Activated effector memory CD4-positive, alpha-beta T cell treated with Interleukin-2 at 50 U/mL for 16 hours (primary cell): ENCODE measurements around the gene LRRC63.
"Not testable (repeated sequence)": the region's sequence is repeated elsewhere in the genome, so short reads cannot be mapped to it uniquely, and the experiment has no call there.

Experiments
- DNase-seq: peaks from one replicate; pipeline ENCODE4 v3.0.0-alpha.2; 2020

LRRC63 gene

DNA sequence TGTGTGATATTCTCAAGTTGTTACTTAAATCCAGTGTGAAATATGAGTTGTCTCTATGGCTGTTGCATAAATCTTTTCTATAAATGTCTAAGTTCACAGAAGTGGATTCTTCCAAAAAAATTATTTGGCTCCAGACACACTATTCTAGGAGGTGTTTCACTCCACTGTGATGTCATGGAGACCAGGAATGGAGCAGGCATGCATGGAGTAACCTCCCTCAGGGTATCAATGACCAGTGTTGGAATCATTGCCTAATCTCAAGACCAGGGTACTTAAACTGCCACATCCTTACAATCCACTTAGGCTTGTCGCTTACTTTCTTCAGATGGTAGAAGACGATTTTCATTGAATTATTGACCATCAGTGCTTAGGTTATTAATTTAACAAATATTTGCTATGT, 55.4 kb downstream of the LRRC63 start:
- DNase-seq: no peak

DNA sequence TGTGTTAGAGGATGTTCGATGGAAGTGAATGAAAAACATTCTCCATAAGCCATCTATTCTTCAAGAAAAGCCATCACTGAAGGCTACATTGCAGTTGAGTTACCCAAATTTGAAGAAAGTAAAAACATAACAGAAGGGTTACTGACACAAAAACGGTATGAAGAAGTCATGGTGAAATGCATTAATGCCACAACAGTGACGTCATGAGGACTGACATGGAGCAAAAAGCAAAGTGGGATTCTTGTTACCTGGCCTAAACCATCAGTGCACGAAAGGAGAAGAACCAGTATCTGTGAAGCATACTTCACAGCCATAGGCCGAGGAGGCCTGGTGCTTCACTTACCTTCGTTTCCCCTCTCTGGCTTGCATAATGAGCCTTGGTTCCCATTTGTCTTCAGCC, 58.7 kb downstream of the LRRC63 start:
- DNase-seq: no peak

DNA sequence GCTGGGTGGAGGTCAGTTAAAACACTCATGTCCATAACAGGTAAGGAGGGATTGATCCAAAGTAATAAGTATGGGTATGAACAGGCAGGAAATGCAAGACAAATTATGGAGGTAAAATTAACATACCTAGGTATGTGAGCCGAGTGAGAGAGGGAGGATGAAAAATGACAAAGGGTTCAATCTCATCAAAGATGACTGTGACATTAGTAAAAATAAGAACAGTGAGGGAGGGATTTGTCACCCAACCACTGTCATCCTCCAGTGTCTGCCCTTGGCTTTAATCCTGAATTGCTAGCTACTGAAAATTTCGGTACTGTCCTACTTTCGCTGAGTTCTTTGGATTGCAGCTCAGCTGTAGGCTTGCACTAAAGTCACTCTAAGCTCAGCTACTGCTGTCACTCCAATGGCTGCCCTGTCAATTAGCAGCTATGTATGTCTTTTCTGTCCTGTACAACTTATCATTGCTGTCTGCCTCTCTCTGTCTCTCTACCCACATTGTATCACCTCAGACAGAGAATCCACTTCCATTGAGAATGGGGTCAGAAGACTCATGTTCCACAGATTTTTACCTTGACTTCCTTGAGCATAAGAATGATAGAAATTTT, 62.5 kb downstream of the LRRC63 start:
- no peak for DNase-seq

DNA sequence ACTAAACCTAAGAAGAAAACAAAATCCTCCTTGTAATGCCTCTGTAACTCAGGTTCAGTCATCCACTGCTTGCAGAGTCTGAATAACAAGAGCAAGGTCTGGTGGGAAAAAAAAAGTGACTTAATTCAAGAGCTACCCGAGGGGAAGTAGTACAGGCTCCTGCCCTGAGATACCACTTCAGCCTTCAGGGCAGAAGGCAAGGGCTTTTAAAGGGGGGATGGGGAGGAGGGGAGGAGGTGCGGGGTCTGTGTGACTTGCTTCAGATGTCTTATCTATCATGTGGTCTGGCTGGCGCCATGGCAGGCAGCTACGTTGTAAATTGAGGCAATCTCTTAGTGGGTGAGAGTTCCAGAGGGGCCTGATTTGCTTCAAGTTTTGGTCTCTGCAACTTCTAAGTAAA, 66.7 kb downstream of the LRRC63 start:
- DNase-seq: no peak

DNA sequence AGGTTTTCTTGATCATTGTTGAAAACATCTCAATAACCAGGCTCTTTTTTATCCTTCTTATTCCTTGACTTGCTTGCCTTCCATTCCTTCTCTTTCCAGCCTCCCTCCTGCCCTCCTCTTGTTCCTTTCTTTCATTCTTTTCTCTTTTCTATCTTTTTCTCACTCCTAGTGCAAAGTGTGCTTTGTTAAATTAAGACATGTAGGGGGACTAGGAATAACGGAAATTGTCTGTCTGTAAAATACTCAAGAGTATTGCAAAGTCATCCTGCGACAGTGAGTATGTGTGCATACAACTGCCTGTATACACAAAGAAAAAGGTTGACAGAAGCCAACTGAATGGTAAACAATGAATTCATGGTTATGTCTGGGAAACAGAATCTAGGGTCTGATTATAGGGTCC, 70.1 kb downstream of the LRRC63 start:
- no peak for DNase-seq

DNA sequence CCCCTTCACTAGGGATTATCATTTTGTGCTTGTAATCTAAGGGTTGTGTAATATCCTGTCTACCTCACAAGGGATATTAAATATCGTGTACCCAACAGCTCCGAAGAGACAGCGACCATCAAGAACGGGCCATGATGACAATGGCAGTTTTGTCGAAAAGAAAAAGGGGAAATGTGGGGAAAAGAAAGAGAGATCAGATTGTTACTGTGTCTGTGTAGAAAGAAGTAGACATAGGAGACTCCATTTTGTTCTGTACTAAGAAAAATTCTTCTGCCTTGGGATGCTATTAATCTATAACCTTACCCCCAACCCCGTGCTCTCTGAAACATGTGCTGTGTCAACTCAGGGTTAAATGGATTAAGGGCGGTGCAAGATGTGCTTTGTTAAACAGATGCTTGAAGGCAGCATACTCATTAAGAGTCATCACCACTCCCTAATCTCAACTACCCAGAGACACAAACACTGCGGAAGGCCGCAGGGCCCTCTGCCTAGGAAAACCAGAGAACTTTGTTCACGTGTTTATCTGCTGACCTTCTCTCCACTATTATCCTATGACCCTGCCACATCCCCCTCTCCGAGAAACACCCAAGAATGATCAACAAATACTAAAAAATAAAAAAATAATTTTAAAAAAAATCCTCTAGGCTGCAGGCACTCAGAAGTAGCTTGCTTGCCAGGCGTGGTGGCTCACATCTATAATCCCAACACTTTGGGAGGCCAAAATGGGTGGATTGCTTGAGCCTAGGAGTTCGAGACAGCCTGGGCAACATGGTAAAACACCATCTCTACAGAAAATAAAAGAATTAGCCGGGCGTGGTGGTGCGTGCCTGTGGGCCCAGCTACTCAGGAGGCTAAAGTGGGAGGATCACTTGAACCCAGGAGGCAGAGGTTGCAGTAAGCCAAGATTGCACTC, 72.4 kb downstream of the LRRC63 start:
- not testable (repeated sequence) for DNase-seq

DNA sequence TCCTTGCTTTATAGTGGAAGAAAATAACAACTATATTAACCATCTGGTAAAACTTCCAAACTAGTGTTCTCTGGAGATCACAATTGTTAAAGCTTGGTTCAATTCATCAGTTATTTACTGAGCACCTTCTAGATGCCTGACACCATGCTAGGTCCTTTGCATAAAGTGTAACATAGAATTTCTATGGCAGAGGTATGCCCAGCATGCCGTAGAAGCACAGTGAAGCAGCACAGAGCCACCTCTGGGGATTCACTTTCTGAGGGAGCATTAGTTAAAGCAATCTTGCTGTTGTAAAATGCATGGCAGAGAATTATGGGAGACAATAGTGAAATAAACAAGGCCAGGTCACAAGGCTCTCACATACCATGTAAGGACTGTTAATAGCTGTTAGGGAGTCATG, 75.2 kb downstream of the LRRC63 start:
- DNase-seq: no peak

DNA sequence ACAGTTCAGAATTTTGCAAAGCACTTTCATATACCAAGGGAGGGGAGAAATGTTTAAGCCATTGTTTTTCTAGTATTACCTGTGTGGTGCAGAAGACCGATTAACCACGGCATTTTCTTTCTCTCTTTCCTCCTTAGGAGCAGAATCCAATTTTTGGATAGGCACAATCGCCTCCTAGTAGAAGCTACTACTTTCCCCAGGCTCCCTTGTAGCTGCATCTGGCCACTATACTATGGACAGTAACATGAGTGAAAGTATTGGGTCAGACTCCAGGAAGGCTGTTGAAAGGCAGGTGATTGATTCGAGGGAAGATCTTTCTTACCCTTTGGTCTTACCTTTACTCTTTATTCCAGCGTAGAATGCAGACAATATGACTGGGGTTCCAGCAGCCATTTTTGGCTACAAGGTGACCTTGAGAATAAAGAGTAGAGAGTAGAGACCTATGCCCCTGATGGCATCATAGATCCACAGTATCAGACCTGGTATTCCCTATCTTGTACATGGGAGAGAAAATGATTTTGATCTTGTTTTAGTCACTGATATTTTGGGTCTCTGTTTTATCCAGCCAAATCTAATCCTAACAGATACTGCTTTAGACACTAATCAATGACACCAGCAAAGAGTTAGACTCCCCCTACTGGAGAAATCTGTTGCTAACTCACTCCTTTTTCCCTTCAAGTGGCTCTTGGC, 77.0 kb downstream of the LRRC63 start:
- no peak for DNase-seq

DNA sequence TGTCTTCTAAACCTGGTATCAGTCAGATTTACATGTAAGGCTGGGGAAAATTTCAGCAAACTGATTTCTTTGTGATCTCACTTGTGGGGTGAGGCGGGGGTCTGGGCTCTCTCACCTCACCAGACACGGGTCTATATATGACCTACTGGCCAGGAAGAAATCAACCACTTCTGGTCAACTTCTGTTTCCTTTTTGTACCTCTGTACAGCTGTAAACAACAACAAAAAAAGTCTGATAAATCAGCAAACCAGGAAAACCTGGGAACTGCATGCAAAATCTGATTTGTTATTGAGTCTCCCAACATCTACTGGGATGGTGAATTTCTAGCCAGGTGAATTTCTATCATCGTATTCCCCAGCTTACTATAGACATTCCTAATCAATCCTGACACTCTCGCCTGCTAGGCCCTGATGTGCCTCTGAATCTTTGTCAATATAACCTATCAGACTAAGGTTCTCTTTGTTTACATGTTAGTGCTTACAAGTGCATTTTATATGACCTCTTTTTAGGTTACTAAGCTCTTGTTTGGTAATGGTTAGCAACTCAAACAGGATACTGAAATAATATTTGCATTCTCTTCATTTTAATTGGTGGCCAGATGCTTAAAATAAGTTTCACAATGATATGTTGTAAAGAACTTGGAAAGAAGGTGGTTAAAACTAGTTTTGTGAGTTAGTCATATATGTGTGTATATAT, 77.7 kb downstream of the LRRC63 start:
- no peak for DNase-seq

DNA sequence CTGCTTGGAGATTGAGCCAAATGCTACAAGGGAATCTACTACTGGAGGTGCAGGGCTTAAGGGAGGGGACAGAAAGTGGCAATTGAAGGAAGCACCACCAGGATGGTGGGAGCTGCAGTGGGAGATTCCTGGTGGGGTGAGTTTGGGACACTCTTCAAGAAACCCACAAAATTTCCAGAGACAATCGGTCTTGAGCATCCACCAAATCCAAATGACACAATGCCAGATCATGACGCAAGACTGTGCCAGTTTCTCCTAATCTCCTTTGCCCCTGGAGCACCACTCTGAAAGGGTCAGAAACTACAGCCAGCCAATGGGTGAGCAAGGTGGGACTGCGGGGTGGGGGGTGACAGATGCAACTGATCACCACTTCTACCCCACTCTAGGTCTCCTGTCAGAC, 78.7 kb downstream of the LRRC63 start:
- DNase-seq: no peak

DNA sequence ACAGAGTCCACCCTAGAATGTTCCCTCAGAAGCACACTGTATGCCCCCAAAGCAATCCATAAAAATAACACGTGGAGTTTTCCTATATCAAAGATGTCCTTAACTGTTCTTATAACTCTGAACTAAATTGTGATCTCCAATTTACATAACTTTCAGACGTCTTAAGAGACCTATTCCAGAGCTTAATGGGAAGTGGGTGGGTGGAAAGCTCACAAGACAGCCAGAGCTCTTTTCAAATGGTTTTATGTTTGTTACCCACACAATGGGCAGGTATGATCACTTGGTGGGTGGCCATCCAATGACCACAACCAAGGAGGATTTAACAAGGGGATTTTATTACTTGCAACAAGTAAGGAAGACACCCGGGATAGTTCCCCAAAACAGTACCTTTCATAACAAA, 81.7 kb downstream of the LRRC63 start:
- no peak for DNase-seq

DNA sequence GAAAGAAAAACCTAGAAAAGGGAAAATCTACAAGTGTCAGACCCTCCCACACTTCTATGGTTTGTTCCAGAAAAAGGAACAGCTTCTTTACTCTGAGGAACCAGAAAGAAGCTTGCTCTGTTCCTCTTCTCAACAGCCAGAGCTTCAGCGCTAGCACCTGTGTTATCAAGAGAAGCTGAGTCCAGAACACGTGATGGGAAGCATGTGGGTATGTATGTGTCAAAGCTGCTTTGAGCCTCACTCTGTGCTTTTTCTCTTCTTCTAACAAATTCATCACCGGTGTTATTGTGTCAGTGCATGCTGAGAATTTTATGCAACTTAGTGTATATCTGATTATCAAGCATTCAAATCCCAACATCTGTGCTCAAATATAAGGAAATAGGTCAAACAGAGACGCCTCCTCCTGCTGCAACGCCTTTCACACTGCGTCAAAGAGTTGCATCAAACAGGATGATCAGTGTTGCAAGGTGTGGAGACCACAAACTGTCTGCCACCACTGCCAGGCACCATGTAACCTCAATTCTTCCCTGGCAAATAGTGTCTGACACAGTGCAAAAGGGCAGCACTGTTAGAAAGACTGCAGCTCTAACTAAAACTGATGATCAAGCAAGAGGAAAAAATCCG, 83.9 kb downstream of the LRRC63 start:
- DNase-seq: peak; percentile 54

DNA sequence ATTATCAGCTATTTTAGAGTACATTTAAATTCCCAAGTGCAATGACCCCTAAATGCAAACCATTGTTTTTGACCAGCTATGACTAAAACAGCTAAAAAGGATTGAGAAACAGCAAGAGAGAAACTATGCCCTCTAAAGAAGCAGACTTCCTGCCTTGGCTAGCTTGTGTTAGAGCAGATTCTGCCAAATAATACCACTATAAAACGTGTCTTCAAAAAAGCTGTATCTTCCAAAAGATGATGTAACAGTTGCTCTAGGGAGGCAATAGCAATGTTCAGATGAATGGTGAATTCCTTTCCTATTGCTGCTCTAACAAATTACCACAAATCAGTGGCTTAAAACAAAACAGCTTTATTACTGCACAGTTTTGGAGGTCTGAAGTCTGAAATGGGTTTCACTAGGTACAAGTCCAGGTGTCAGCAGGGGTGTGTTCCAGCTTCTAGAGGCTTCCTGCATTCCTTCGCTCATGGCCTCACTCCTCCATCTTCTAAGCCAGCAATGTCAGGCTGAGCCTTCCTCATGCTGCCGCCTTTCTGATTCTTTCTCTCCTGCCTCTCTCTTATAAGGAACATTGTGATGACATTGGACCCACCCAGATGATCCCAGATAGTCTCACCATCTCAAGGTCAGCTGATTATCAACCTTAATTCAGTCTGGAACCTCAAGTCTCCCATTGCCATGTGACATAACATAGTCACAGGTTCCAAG, 84.5 kb downstream of the LRRC63 start:
- DNase-seq: no peak

DNA sequence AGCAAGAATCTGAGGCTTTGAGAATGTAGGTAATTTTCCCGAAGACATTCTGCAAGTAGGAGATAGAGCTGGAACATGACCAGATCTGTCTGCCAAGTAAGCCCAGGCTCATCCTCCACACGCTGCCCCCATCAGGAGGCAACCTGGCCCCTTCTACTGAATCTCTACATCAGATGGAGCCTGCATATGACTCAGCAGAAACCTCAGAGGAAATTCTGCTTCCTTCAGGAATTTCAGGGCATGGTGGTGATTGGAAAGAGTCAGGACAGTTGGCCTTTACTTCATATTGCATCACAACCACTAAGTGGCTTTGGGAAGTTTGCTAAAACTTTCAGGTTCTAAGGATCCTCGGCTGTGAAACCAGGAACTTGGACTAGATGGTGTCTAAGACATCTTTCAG, 85.2 kb downstream of the LRRC63 start:
- DNase-seq: no peak

DNA sequence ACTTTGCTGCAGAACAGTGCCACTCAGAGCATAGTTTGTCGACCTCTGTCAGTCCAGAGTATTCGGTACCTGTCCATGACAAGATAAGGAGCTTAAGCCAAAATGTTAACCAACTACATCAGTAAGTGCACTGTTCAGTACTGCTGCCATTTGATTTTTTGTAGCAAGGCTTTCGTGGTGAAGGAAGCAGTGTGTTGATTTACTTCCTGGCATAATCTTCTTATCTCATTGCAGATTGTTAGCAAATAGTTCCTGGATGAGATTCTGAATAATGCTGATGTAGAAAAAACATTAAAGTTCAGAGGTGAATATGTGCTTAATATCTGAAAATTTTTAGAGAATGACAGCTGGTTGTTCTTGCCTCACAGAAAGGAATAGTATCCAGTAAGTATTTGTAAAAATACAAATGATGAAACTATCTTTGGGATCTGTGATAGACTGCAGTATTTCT, 85.7 kb downstream of the LRRC63 start:
- DNase-seq: no peak

DNA sequence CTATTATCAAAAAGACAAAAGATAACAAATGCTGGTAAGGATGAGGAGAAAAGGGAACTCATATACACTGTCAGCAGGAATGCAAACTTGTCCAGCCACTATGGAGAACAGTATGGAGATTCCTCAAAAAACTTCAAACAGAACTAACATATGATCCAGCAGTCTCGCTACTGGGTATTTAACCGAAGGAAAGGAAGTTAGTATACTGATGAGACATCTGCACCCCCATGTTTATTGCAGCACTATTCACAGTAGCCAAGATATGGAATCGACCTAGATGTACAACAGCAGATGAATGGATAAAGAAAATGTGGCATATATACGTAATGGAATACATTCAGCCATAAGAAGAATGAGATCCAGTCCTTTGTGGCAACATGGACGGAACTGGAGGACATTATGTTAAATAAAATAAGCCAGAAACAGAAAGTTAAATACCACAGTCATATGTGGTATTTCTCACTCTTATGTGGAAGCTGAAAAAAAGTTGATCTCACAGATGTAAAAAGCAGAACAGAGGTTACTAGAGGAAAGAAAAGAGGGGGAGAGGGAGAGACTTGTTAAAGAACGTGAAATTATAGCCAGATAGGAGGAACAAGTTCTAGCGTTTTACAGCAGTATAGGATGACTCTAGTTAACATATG, 92.1 kb downstream of the LRRC63 start:
- no peak for DNase-seq

DNA sequence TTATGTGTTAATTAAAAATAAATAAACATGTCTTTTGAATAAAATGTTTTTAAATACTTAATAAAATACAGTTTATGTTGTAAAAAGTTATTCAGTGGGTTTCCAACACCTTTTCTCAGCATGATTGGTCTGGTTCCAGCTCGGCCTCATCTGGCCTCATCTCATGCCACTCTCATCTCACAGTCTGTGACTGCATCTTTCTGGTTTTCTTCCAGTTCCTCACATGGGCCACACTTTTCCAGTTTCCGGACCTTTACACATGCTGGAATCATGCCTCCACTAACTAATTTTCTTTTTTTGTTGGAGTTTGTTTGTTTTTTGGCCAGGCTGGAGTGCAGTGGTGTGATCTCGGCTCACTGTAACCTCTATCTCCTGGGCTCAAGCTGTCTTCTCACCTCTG, 92.8 kb downstream of the LRRC63 start:
- DNase-seq: no peak

DNA sequence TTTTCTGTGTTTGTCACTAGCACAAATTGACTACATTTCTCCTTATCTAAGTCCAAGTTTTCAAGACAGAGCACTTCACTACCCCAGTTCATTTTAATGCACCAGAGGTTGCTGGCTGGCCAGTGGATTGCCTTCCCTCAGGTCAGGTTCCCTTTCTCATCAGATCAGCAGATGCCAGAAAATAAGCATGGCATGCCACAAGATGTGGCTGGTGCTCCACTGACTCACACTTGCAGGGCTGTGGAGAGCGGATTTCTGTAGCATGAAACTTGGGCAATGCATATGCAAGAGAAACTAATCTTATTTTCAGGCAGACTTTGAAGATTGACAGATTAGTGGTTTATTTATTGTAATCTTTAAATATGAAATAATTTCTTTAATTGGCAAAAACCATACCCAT, 95.8 kb downstream of the LRRC63 start:
- no peak for DNase-seq

DNA sequence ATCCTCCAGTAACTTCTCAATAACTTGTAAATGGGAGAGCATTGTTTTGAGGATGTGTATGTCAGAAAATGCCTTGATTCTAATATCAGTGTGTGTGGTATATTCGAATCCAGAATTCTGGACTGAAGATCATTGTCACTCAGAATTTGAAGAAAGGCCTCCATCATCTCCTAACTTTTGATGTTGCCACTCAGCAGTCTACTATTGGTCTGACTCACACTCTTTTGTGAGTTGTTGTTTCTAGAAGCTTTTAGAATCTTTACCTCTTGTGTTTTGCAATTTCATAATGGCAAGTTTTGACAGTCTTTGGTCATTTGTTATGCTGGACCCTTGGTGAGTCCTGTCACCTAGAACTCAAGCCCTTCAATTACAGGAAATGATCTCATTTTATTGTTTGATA, 98.3 kb downstream of the LRRC63 start:
- no peak for DNase-seq

DNA sequence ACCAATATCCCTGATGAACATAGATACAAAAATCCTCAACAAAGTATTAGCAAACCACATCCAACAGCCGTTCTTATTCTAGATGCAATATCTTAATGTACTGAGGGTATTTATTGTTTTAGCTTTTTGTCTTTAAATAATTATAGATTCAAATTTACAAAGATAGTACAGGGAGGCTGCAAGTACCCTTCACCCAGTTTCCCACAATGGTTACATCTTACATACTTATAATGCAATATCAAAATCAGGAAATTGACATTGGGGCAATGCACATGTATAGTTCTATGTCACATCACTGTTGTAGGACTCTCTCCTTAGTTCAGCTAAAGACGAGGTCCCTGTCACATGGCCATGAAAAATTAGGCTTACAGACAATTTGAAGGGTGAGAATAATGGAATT, 99.5 kb downstream of the LRRC63 start:
- no peak for DNase-seq

DNA sequence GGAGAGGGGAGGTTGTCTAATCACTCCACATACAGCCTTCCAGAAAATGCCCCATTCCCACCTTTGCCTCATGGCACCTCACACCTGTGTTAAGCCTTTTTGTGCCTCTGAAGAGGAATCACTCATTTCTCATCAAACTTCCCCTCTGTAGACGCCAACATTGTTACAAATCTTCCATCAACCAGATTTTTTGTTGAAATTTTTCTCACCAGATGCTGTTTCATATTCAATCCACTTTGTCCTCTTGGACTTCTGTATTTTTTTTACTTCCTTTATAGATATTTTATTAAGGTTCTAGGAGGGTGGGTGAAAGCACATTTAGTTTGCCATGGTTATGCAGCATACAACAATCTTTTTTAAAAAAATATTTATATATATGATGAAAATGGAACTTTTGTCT, 101.3 kb downstream of the LRRC63 start:
- no peak for DNase-seq
